Ascending aorta (tissue), 2 donors: Measurements from ENCODE around the gene HCST. TPM values are rescaled to one million over a fixed set of nuclear protein-coding genes. Genes with fewer than 3 reads are reported as not detected.

ENCODE experiments used
- DNase-seq, 2 donors: peaks; one replicate each; pipeline ENCODE4 v3.0.0-alpha.2; 2019; ENCODE audit warnings: low spot score in 2 of 2
- H3K27ac ChIP-seq, 2 donors: fragments of 200-600 bp; sonication (generic); one replicate each; pipeline ENCODE4 v1.5.1; 2016 to 2017; ENCODE audit warnings: mild to moderate bottlenecking in 1 of 2
- H3K27me3 ChIP-seq: fragments of 200-600 bp; sonication (generic); one replicate; pipeline ENCODE4 v1.5.1; 2017
- H3K36me3 ChIP-seq, 2 donors: fragments of 200-600 bp; sonication (generic); one replicate each; pipeline ENCODE4 v1.5.1; 2016
- H3K4me1 ChIP-seq, 2 donors: fragments of 200-600 bp; sonication (generic); one replicate each; pipeline ENCODE4 v1.5.1; 2016 to 2017; ENCODE audit warnings: mild to moderate bottlenecking in 1 of 2
- H3K4me3 ChIP-seq, 2 donors: fragments of 200-600 bp; sonication (generic); one replicate each; pipeline ENCODE4 v1.5.1; 2016 to 2017; ENCODE audit warnings: mild to moderate bottlenecking in 1 of 2
- H3K9me3 ChIP-seq, 2 donors: fragments of 200-600 bp; sonication (generic); one replicate each; pipeline ENCODE4 v1.5.1; 2016
- CTCF ChIP-seq, 3 experiments: fragments of 200-600 bp in 2 of 3; fragments of 450-650 bp in 1 of 3; sonication (generic) in 2 of 3; IDR thresholded peaks; one replicate each; pipeline ENCODE4 v1.5.1; 2016 to 2019; ENCODE audit warnings: antibody characterized with exemption in 3 of 3, mild to moderate bottlenecking in 1 of 3, moderate library complexity in 1 of 3
- intact Hi-C: fragments of 100-400 bp; cut with DNase I; formaldehyde crosslinking; loops from one replicate; pipeline ENCODE4 v1.15.1; 2023
- total RNA-seq: library from RNA; depleted of rRNA; stranded (reverse); fragments of >200 nt; gene quantifications from one replicate; pipeline ENCODE4 v1.1.0, GENCODE V29; 2016

Gene HCST
- total RNA-seq, 1 donor from 2014 or later: not detected

DNA sequence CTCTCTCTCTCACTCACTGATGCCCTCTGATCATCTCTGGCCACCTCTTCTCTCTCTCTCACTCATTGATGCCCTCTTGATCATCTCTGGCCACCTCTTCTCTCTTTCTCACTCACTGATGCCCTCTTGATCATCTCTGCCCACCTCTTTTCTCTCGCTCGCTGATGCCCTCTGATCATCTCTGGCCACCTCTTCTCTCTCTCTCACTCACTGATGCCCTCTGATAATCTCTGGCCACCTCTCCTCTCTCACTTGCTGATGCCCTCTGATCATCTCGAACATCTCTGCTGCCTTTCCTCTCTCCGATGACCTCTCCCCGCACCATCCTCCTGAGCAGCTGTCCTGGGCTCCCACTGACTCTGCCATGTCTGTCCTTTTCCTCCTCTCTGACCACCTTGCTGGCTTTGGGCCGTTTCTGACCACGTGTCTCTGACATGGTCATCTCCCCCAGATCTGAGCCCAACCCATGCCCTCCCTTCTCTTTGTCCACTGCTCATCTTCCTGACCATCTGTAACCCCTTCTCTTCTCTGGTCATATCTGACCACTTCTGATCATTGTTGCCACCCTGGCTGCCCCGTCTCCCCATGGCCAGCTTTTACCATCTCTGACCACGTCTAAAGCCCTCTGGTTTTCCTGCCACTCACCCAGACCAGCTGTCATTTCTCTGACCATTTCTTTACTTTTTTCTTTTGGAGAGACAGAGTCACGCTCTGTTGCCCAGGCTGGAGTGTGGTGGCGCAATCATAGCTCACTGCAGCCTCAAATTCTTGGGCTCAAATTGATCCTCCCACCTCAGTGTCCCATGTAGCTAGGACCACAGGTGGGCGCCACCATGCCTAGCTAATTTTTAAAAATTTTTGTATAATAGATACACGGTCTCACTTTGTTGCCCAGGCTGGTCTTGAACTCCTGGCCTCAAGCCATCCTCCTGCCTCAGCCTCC is 36.2 kb downstream of the HCST start:
- intact Hi-C loops: loop anchor here (10.0 kb wide), 1 partner anchor 814 kb away; no protein-coding TSS in a partner anchor
- TF ChIP-seq CTCF (IDR thresholded peaks at IDR 0.05): no peak
- Histone ChIP-seq H3K36me3 (peaks cover 8 to 24% of the 10 kb centered on the region in 2 donors), H3K27me3 (no peaks in the 10 kb centered on the region), H3K4me1 (peaks cover 7 to 12% of the 10 kb centered on the region in 2 donors), H3K9me3 (no peaks in the 10 kb centered on the region), H3K27ac (no peak overlapping the region), H3K4me3 (peak overlapping the region; percentile 73 to 84)
- no peak for DNase-seq

DNA sequence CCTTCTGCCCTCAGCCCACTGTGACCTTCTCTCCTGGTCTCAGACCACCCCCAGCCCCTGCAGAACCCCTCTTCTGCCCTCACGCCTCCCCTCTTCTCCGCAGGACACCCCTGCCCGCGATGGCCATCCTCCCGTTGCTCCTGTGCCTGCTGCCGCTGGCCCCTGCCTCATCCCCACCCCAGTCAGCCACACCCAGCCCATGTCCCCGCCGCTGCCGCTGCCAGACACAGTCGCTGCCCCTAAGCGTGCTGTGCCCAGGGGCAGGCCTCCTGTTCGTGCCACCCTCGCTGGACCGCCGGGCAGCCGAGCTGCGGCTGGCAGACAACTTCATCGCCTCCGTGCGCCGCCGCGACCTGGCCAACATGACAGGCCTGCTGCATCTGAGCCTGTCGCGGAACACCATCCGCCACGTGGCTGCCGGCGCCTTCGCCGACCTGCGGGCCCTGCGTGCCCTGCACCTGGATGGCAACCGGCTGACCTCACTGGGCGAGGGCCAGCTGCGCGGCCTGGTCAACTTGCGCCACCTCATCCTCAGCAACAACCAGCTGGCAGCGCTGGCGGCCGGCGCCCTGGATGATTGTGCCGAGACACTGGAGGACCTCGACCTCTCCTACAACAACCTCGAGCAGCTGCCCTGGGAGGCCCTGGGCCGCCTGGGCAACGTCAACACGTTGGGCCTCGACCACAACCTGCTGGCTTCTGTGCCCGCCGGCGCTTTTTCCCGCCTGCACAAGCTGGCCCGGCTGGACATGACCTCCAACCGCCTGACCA is 37.2 kb downstream of the HCST start:
- DNase-seq: no peak
- intact Hi-C loops: loop anchor here (10.0 kb wide), 1 partner anchor 815 kb away; no protein-coding TSS in a partner anchor

GRCh38 chr19:35940078-35940775 is 37.9 kb downstream of the HCST start:
- no peak overlapping the region for H3K4me3 ChIP-seq
- no peak overlapping the region for H3K27ac ChIP-seq
- no peaks in the 10 kb centered on the region for H3K27me3 ChIP-seq
- peaks cover 7 to 9% of the 10 kb centered on the region in 2 donors for H3K4me1 ChIP-seq
- DNase-seq: no peak
- no peaks in the 10 kb centered on the region for H3K9me3 ChIP-seq
- peaks cover 13 to 34% of the 10 kb centered on the region in 2 donors for H3K36me3 ChIP-seq
- TF ChIP-seq CTCF (IDR thresholded peaks at IDR 0.05): no peak
- intact Hi-C loops: no loop called here

More for the DNA sequence above, 37.2 kb downstream of the HCST start:
- Histone ChIP-seq H3K4me3 (no peak overlapping the region), H3K9me3 (no peaks in the 10 kb centered on the region), H3K4me1 (peaks cover 7 to 12% of the 10 kb centered on the region in 2 donors), H3K27me3 (no peaks in the 10 kb centered on the region), H3K36me3 (peaks cover 11 to 26% of the 10 kb centered on the region in 2 donors), H3K27ac (no peak overlapping the region)
- no peak for TF ChIP-seq CTCF (IDR thresholded peaks at IDR 0.05)

DNA sequence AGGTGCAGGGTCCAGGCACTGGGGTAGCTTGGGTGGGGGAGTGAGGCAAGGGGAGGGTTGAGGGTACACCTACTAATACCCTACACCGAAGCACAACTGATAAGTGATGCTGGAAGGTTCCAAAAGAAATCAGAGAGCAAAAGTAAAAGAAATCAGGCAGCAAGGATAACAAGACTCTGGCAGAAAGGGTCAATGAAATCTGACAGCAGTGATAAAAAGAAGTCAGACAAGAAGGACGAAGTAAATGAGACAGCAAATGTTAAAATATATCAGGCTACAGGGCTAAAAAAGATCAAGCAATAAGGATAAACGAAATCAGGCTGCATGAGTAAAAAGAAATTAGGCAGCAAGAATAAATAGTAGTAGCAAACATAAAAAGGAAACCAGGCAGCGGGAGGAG is 38.5 kb downstream of the HCST start:
- intact Hi-C loops: no loop called here
- H3K27ac ChIP-seq: no peak overlapping the region
- H3K9me3 ChIP-seq: no peaks in the 10 kb centered on the region
- H3K27me3 ChIP-seq: no peaks in the 10 kb centered on the region
- no peak for TF ChIP-seq CTCF (IDR thresholded peaks at IDR 0.05)
- H3K4me3 ChIP-seq: no peak overlapping the region
- peaks cover 13 to 34% of the 10 kb centered on the region in 2 donors for H3K36me3 ChIP-seq
- DNase-seq: no peak
- peaks cover 2 to 3% of the 10 kb centered on the region in 2 donors for H3K4me1 ChIP-seq

DNA sequence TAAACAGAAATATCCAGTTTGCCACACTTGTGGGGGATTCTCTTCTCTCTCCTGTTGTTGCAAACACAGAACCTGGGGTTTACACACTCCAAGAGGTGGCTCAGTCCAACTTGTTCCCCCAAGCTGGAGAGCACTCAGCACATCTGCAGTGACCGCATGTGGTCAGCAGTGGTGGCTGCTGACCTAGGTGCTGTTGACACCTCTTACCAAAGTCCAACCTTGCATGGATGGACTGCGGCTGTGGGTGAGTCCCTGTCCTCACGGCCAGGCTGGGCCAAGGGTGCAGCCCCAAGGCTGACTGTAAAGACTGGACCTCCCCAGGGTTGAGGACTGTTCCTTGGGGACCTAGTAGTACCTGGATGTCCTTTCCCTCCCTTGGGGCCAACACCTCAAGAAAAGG is 39.9 kb downstream of the HCST start:
- no peak for DNase-seq
- Histone ChIP-seq H3K27ac (no peak overlapping the region), H3K4me1 (peaks cover 0 to 3% of the 10 kb centered on the region in 2 donors), H3K9me3 (no peaks in the 10 kb centered on the region), H3K27me3 (no peaks in the 10 kb centered on the region), H3K4me3 (no peak overlapping the region), H3K36me3 (peaks cover 13 to 34% of the 10 kb centered on the region in 2 donors)
- no peak for TF ChIP-seq CTCF (IDR thresholded peaks at IDR 0.05)
- intact Hi-C loops: no loop called here
